Ovary (tissue), 3 donors: ENCODE data around the gene PTGS1.

Experiments used
- EP300 ChIP-seq: sonication (generic); formaldehyde crosslinking; IDR thresholded peaks from one replicate; pipeline ENCODE4 v1.6.1; 2017; ENCODE audit warnings: antibody characterized with exemption
- POLR2A ChIP-seq: fragments of 450-650 bp; IDR thresholded peaks from one replicate; pipeline ENCODE4 v1.6.1; 2017; ENCODE audit warnings: antibody characterized with exemption, mild to moderate bottlenecking, moderate library complexity
- TF ChIP-seq, protein P1 (sequence below), 3 donors: fragments of 450-650 bp in 2 of 3; fragments of 200-600 bp in 1 of 3; IDR thresholded peaks; one replicate each; pipeline versions ENCODE4 v1.5.1 to v1.8.0; 2016 to 2022; ENCODE audit warnings: antibody characterized with exemption in 3 of 3, mild to moderate bottlenecking in 1 of 3
- donor health status: DM: no; HTN: no; CAD: no.

DNA sequence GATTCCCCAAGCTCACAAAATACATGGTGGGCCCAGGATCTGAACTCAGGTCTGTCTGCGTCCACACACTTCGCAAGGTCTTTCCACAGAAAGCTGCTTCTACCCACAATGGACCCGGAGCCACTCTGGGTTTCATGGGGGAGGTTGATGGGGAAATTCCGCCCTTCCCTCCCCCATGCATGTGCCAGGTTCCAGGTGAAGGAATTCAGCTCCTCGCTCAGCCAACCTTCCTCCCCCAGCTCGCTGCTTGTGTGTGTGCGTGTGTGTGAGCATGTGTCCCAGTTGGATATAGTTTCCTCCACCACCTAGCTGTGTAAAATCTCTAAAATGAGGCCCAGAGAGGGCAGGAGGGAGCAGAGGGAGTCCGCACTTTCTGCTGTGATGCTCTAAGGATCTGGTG, 1.0 kb downstream of the PTGS1 start:
- TF ChIP-seq, protein P1, sequence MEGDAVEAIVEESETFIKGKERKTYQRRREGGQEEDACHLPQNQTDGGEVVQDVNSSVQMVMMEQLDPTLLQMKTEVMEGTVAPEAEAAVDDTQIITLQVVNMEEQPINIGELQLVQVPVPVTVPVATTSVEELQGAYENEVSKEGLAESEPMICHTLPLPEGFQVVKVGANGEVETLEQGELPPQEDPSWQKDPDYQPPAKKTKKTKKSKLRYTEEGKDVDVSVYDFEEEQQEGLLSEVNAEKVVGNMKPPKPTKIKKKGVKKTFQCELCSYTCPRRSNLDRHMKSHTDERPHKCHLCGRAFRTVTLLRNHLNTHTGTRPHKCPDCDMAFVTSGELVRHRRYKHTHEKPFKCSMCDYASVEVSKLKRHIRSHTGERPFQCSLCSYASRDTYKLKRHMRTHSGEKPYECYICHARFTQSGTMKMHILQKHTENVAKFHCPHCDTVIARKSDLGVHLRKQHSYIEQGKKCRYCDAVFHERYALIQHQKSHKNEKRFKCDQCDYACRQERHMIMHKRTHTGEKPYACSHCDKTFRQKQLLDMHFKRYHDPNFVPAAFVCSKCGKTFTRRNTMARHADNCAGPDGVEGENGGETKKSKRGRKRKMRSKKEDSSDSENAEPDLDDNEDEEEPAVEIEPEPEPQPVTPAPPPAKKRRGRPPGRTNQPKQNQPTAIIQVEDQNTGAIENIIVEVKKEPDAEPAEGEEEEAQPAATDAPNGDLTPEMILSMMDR (IDR thresholded peaks at IDR 0.05) = no peak
- TF ChIP-seq POLR2A (no peak), EP300 (no peak)
